Neutrophil (primary cell): Measurements from ENCODE around the gene FLVCR2.
"Not testable (repeated sequence)": the region's sequence is repeated elsewhere in the genome, so short reads cannot be mapped to it uniquely, and the experiment has no call there.

Source experiments
- H3K27ac ChIP-seq: fragments of 200-600 bp; sonication (generic); 2 replicates; pipeline ENCODE4 v1.5.1; 2016; ENCODE audit warnings: mild to moderate bottlenecking, moderate library complexity
- H3K27me3 ChIP-seq: fragments of 200-600 bp; sonication (generic); 2 replicates; pipeline ENCODE4 v1.6.0; 2016; ENCODE audit warnings: mild to moderate bottlenecking
- H3K36me3 ChIP-seq: fragments of 200-600 bp; sonication (generic); 2 replicates; pipeline ENCODE4 v1.5.1; 2017
- H3K4me1 ChIP-seq, 2 experiments: fragments of 200-600 bp in 1 of 2; sonication (generic) in 1 of 2; 1 replicate in 1 of 2; 2 replicates in 1 of 2; pipeline versions ENCODE4 v1.5.1 to v1.6.1; 2013 to 2016; ENCODE audit warnings: low read depth in 1 of 2, low read length in 1 of 2, mild to moderate bottlenecking in 1 of 2, moderate library complexity in 1 of 2; ENCODE audit not compliant: control insufficient read depth in 1 of 2, insufficient read depth in 1 of 2
- H3K4me3 ChIP-seq, 2 experiments: fragments of 200-600 bp in 1 of 2; sonication (generic) in 1 of 2; 1 replicate in 1 of 2; 2 replicates in 1 of 2; pipeline ENCODE4 v1.5.1; 2013 to 2016; ENCODE audit warnings: low read depth in 1 of 2, low read length in 1 of 2, mild to moderate bottlenecking in 1 of 2, moderate library complexity in 1 of 2
- H3K9me3 ChIP-seq: fragments of 200-600 bp; sonication (generic); 2 replicates; pipeline ENCODE4 v1.5.1; 2016
- TF ChIP-seq, protein P1 (sequence below): fragments of 200-600 bp; sonication (generic); IDR thresholded peaks from 2 replicates; pipeline ENCODE4 v1.5.1; 2016; ENCODE audit warnings: antibody characterized with exemption

The FLVCR2 gene

DNA sequence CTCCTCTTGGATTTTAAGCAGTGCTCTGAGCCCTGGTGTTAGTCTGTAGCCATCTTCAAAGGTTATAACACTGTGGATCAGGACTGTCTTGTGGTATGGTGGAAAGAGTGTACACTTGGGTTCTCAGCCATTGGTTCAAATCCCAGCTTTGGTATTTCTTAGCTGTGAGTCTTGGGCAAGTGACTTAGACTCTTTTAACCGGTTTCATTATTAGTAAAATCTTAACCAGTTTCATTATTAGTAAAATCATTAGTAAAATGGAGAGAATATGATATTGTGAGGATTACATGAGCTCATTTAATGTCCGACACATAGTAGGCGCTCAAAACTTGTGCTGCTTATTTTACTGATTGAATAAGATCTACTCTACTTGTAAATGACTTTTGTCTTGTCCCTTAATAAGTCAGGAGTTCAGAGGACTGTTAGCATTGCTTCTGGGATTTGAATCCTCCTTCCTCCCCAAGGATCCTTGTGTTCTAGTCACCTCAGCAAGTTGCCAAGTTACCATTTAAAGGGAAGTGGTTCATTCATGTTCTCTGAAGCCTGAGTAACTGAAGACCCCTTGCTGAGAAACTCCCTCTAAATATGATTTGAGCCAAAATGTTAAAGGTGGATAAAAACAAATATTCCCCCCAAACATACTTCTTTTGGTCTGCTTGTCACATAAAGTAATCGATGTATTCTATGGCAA, 95.1 kb downstream of the FLVCR2 start:
- no peaks in the 10 kb centered on the region for H3K9me3 ChIP-seq
- no peak overlapping the region for H3K4me3 ChIP-seq
- no peaks in the 10 kb centered on the region for H3K4me1 ChIP-seq
- TF ChIP-seq, protein P1, sequence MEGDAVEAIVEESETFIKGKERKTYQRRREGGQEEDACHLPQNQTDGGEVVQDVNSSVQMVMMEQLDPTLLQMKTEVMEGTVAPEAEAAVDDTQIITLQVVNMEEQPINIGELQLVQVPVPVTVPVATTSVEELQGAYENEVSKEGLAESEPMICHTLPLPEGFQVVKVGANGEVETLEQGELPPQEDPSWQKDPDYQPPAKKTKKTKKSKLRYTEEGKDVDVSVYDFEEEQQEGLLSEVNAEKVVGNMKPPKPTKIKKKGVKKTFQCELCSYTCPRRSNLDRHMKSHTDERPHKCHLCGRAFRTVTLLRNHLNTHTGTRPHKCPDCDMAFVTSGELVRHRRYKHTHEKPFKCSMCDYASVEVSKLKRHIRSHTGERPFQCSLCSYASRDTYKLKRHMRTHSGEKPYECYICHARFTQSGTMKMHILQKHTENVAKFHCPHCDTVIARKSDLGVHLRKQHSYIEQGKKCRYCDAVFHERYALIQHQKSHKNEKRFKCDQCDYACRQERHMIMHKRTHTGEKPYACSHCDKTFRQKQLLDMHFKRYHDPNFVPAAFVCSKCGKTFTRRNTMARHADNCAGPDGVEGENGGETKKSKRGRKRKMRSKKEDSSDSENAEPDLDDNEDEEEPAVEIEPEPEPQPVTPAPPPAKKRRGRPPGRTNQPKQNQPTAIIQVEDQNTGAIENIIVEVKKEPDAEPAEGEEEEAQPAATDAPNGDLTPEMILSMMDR: no peak
- H3K36me3 ChIP-seq: peaks cover 4% of the 10 kb centered on the region
- no peak overlapping the region for H3K27ac ChIP-seq
- H3K27me3 ChIP-seq: no peaks in the 10 kb centered on the region

- Histone ChIP-seq H3K4me1 (no peaks in the 10 kb centered on the region), H3K9me3 (no peaks in the 10 kb centered on the region), H3K36me3 (peaks cover under 1% of the 10 kb centered on the region), H3K4me3 (no peak overlapping the region), H3K27me3 (no peaks in the 10 kb centered on the region), H3K27ac (no peak overlapping the region)
- TF ChIP-seq, protein P1: no peak
Measured at GRCh38 chr14:75675265-75675960, 97.0 kb downstream of the FLVCR2 start.

- Histone ChIP-seq H3K4me1 (no peaks in the 10 kb centered on the region), H3K27ac (no peak overlapping the region), H3K9me3 (no peaks in the 10 kb centered on the region), H3K36me3 (peaks cover 29% of the 10 kb centered on the region), H3K4me3 (no peak overlapping the region), H3K27me3 (no peaks in the 10 kb centered on the region)
- TF ChIP-seq, protein P1: no peak
Measured at GRCh38 chr14:75685910-75686309, 107.5 kb downstream of the FLVCR2 start.

DNA sequence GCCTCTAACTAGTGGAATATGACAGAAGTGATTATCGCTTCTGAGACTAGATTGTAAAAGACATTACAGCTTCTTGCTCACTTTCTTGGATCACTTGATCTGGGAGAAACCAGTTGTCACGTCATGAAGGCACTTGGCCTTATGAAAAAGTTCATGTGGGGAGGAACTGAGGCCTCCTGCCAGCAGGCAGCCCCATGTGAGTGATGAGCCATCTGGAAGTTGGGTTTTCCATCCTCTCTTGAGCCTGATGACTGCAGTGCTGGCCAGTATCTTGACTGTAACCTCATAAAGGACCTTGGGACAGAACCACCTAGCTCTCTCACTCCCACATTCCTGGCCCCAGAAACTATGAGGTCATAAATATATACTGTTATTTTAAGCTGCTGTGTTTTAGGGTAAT, 110.6 kb downstream of the FLVCR2 start:
- TF ChIP-seq, protein P1: no peak
- Histone ChIP-seq H3K4me3 (no peak overlapping the region), H3K9me3 (no peaks in the 10 kb centered on the region), H3K36me3 (peaks cover 24% of the 10 kb centered on the region), H3K27ac (no peak overlapping the region), H3K4me1 (no peaks in the 10 kb centered on the region), H3K27me3 (no peaks in the 10 kb centered on the region)

GRCh38 chr14:75690010-75690409, 111.6 kb downstream of the FLVCR2 start:
- TF ChIP-seq, protein P1: no peak

GRCh38 chr14:75695025-75695424, 116.6 kb downstream of the FLVCR2 start:
- peaks cover 24% of the 10 kb centered on the region for H3K36me3 ChIP-seq
- H3K4me1 ChIP-seq, H3K27ac ChIP-seq, H3K4me3 ChIP-seq, H3K9me3 ChIP-seq, H3K27me3 ChIP-seq: not testable (repeated sequence)

More at GRCh38 chr14:75690010-75690409, 111.6 kb downstream of the FLVCR2 start:
- Histone ChIP-seq H3K9me3 (no peaks in the 10 kb centered on the region), H3K27ac (no peak overlapping the region), H3K4me1 (no peaks in the 10 kb centered on the region), H3K36me3 (peaks cover 28% of the 10 kb centered on the region), H3K27me3 (no peaks in the 10 kb centered on the region), H3K4me3 (no peak overlapping the region)
